ENCODE results near the gene GABARAPL1. TPM values are rescaled to one million over a fixed set of nuclear protein-coding genes. Genes with fewer than 3 reads are reported as not detected.

The GABARAPL1 gene
- total RNA-seq, 2 donors from 2014 or later, result 24.9 to 48.8 TPM

DNA sequence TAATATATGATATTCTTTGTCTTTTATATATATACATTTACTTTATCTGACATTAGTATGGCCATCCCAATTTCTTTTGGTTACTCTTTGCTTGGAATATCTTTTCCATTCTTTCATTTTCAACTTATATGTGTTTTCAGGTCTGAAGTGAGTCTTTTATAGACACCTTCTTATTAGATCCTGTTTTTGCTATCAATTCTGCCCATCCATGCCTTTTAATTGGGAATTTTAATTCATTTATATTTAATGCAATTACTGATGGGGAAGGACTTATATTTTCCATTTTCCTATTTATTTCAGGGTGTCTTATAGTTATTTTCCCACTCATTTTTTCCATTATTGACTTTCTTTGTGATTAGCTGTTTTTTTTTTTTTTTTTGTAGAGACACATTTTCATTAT lies 43.4 kb downstream of the GABARAPL1 start:
- no peaks in the 10 kb centered on the region for H3K27me3 Mint-ChIP-seq
- peaks cover 19 to 23% of the 10 kb centered on the region in 2 donors for H3K4me1 Mint-ChIP-seq (ENCODE audit: low read depth in 2 of 2)
- H3K27ac Mint-ChIP-seq, result no peak overlapping the region
- H3K36me3 Mint-ChIP-seq, result peaks cover 39% of the 10 kb centered on the region
- no peak overlapping the region for H3K4me3 Mint-ChIP-seq
- ATAC-seq, result no peak
- DNase-seq (ENCODE audit: low spot score), result no peak
- H3K9me3 Mint-ChIP-seq, result peaks cover 10% of the 10 kb centered on the region

DNA sequence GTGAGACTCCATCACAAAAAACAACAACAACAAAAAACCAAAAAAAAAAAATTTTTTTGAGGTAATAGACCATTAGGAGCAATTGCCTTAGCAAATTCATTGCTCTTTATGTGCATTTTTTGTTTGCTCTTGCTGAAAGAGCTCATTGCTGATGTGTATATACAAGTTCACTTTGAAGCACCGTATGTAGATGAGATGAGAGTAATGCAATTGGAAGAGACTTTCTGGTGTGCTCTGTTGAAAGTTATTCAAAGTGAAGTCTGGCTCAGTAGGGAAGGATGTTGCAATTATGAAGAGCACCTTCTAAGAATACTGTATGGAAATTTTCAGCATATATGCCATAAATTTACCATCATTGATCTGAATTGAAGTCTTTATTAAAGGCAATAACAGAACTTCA lies 48.2 kb downstream of the GABARAPL1 start:
- H3K27me3 Mint-ChIP-seq, result no peaks in the 10 kb centered on the region
- ATAC-seq (no peak), DNase-seq (ENCODE audit: low spot score) (no peak)
- peaks cover 21% of the 10 kb centered on the region for H3K36me3 Mint-ChIP-seq
- peak overlapping the region in 1 of 2 donors; percentile 11 for H3K27ac Mint-ChIP-seq
- peaks cover 0 to 15% of the 10 kb centered on the region in 2 donors for H3K4me1 Mint-ChIP-seq (ENCODE audit: low read depth in 2 of 2)
- H3K4me3 Mint-ChIP-seq, result no peak overlapping the region
- H3K9me3 Mint-ChIP-seq, result no peaks in the 10 kb centered on the region

DNA sequence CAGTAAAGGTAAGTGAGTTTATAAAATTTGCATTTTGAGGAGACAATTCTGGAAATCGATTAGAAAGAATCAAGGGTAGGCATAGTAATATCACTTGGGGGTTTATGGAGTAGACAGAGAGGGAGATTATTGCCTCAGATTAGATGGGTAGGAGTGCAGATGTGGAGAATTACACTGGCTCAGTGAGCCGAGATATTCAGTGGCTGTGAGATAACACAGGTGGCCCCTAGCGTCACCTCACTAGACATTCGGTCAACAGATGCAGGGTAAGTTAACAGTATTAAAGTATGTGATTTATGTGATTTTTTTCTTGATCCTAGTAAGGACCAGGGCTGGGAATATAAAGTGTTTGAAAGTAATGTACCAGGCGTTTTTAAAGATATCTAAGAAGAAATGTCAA lies 55.4 kb downstream of the GABARAPL1 start:
- peaks cover 0 to 6% of the 10 kb centered on the region in 2 donors for H3K4me1 Mint-ChIP-seq (ENCODE audit: low read depth in 2 of 2)
- peak overlapping the region in 1 of 2 donors; percentile 65 for H3K27ac Mint-ChIP-seq
- H3K36me3 Mint-ChIP-seq, result peaks cover 6% of the 10 kb centered on the region
- no peaks in the 10 kb centered on the region for H3K9me3 Mint-ChIP-seq
- no peak for ATAC-seq
- peak overlapping the region; percentile 59 for H3K4me3 Mint-ChIP-seq
- DNase-seq (ENCODE audit: low spot score), result no peak
- no peaks in the 10 kb centered on the region for H3K27me3 Mint-ChIP-seq

DNA sequence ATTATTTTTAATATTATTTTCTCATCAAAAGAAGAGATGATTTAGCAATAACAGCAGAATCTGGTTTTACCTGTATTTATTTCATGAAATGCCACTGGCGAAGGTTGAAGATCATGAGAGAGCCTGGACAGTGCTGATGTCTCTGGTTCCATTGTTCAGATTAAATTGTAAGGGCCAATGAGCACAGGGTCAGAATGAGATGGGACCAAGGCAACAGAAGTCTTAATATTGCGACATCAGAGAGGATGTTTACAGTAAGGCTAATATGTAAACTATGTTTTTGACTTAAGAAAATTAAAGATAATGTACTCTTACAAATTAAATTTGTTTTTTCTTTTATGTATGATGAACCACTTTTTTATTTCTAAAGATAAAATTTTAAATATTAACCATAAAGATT lies 59.8 kb downstream of the GABARAPL1 start:
- peaks cover 11% of the 10 kb centered on the region for H3K36me3 Mint-ChIP-seq
- peak overlapping the region in 1 of 2 donors; percentile 43 for H3K27ac Mint-ChIP-seq
- peak overlapping the region; percentile 41 for H3K4me3 Mint-ChIP-seq
- DNase-seq (ENCODE audit: low spot score) (no peak), ATAC-seq (no peak)
- peaks cover 3% of the 10 kb centered on the region for H3K9me3 Mint-ChIP-seq
- H3K4me1 Mint-ChIP-seq (ENCODE audit: low read depth in 2 of 2), result peaks cover 5% of the 10 kb centered on the region in 2 donors
- H3K27me3 Mint-ChIP-seq, result no peaks in the 10 kb centered on the region

Other genes starting within 250 kb of the GABARAPL1 start
- gene CLEC12A, start 241.5 kb upstream of the GABARAPL1 start, total RNA-seq, result 1 to 10 TPM; 2.0 to 4.8 TPM
- gene CLEC1B, start 213.8 kb upstream of the GABARAPL1 start, total RNA-seq, result not detected
- gene CLEC12B, start 202.2 kb upstream of the GABARAPL1 start, total RNA-seq, result under 1 TPM in 1 of 2 donors, not detected in 1; 0.57 TPM
- not detected for gene CLEC9A, start 182.2 kb upstream of the GABARAPL1 start, total RNA-seq
- not detected for gene CLEC1A, start 113.9 kb upstream of the GABARAPL1 start, total RNA-seq
- gene CLEC7A, start 82.7 kb upstream of the GABARAPL1 start, total RNA-seq, result not detected
- gene OLR1, start 40.7 kb upstream of the GABARAPL1 start, total RNA-seq, result not detected
- not detected for gene TMEM52B, start 33.8 kb upstream of the GABARAPL1 start, total RNA-seq
- gene KLRD1, start 95.0 kb downstream of the GABARAPL1 start, total RNA-seq, result 100 to 1,000 TPM in 1 of 2 donors, 10 to 100 TPM in 1; 58.2 to 197 TPM
- gene KLRK1, start 177.2 kb downstream of the GABARAPL1 start, total RNA-seq, result 100 to 1,000 TPM in 1 of 2 donors, 10 to 100 TPM in 1; 80.4 to 126 TPM
- gene KLRC4, start 196.9 kb downstream of the GABARAPL1 start, total RNA-seq, result 10 to 100 TPM in 1 of 2 donors, 1 to 10 TPM in 1; 5.4 to 17.8 TPM
- 1 to 10 TPM; 7.9 to 9.6 TPM for gene KLRC3, start 207.7 kb downstream of the GABARAPL1 start, total RNA-seq
- gene KLRC2, start 223.1 kb downstream of the GABARAPL1 start, total RNA-seq, result 10 to 100 TPM in 1 of 2 donors, 1 to 10 TPM in 1; 1.4 to 23.4 TPM
- gene KLRC1, start 240.5 kb downstream of the GABARAPL1 start, total RNA-seq, result 10 to 100 TPM; 52.9 to 63.9 TPM

Data from natural killer cell treated with Interleukin-12 subunit alpha and Interleukin-12 subunit beta and Interleukin-15 and Interleukin-18, amount 100 ng/mL, for 72 hours (primary cell).